ENCODE measurements around the gene MED27.

Gene MED27

GRCh38 chr9:131892902-131893500 lies 186.7 kb downstream of the MED27 start:
- no peak overlapping the region for H3K27ac Mint-ChIP-seq (ENCODE audit: low read depth)

GRCh38 chr9:131892162-131892707 lies 187.4 kb downstream of the MED27 start:
- DNase-seq (ENCODE audit: low spot score in 2 of 2) (no peak), ATAC-seq (replicated peaks; ENCODE audit: extremely low read depth, poor library complexity, severe bottlenecking) (no peak)
- H3K36me3 Mint-ChIP-seq (ENCODE audit: insufficient read depth), result peaks cover 9% of the 10 kb centered on the region
- no peak overlapping the region for H3K4me3 Mint-ChIP-seq
- H3K27ac Mint-ChIP-seq (ENCODE audit: low read depth), result no peak overlapping the region
- H3K27me3 Mint-ChIP-seq, result no peaks in the 10 kb centered on the region
- no peaks in the 10 kb centered on the region for H3K4me1 Mint-ChIP-seq
- H3K9me3 Mint-ChIP-seq, result no peaks in the 10 kb centered on the region

More at GRCh38 chr9:131892902-131893500, 186.7 kb downstream of the MED27 start:
- Mint-ChIP-seq H3K27me3 (no peaks in the 10 kb centered on the region), H3K9me3 (no peaks in the 10 kb centered on the region), H3K36me3 (ENCODE audit: insufficient read depth) (peaks cover 9% of the 10 kb centered on the region), H3K4me1 (no peaks in the 10 kb centered on the region), H3K4me3 (no peak overlapping the region)
- ATAC-seq (replicated peaks; ENCODE audit: extremely low read depth, poor library complexity, severe bottlenecking) (no peak), DNase-seq (ENCODE audit: low spot score in 2 of 2) (no peak)

GRCh38 chr9:131891598-131891997 lies 188.1 kb downstream of the MED27 start:
- no peak overlapping the region for H3K4me3 Mint-ChIP-seq
- H3K27me3 Mint-ChIP-seq, result no peaks in the 10 kb centered on the region
- peaks cover 9% of the 10 kb centered on the region for H3K36me3 Mint-ChIP-seq (ENCODE audit: insufficient read depth)

GRCh38 chr9:131889437-131890251 lies 190.0 kb downstream of the MED27 start:
- H3K27me3 Mint-ChIP-seq, result no peaks in the 10 kb centered on the region
- peaks cover 11% of the 10 kb centered on the region for H3K36me3 Mint-ChIP-seq (ENCODE audit: insufficient read depth)
- no peaks in the 10 kb centered on the region for H3K9me3 Mint-ChIP-seq
- H3K4me1 Mint-ChIP-seq, result no peaks in the 10 kb centered on the region
- no peak for ATAC-seq (replicated peaks; ENCODE audit: extremely low read depth, poor library complexity, severe bottlenecking)
- DNase-seq (ENCODE audit: low spot score in 2 of 2), result no peak
- no peak overlapping the region for H3K27ac Mint-ChIP-seq (ENCODE audit: low read depth)
- no peak overlapping the region for H3K4me3 Mint-ChIP-seq

More at GRCh38 chr9:131891598-131891997, 188.1 kb downstream of the MED27 start:
- Mint-ChIP-seq H3K9me3 (no peaks in the 10 kb centered on the region), H3K4me1 (no peaks in the 10 kb centered on the region), H3K27ac (ENCODE audit: low read depth) (no peak overlapping the region)
- ATAC-seq (replicated peaks; ENCODE audit: extremely low read depth, poor library complexity, severe bottlenecking) (no peak), DNase-seq (ENCODE audit: low spot score in 2 of 2) (no peak)

GRCh38 chr9:131888923-131889322 lies 190.7 kb downstream of the MED27 start:
- Mint-ChIP-seq H3K27me3 (no peaks in the 10 kb centered on the region), H3K4me3 (no peak overlapping the region), H3K36me3 (ENCODE audit: insufficient read depth) (peaks cover 11% of the 10 kb centered on the region), H3K4me1 (no peaks in the 10 kb centered on the region), H3K9me3 (no peaks in the 10 kb centered on the region), H3K27ac (ENCODE audit: low read depth) (no peak overlapping the region)
- no peak for DNase-seq (ENCODE audit: low spot score in 2 of 2)
- no peak for ATAC-seq (replicated peaks; ENCODE audit: extremely low read depth, poor library complexity, severe bottlenecking)

GRCh38 chr9:131887680-131888079 lies 192.0 kb downstream of the MED27 start:
- peaks cover 2% of the 10 kb centered on the region for H3K4me1 Mint-ChIP-seq
- H3K36me3 Mint-ChIP-seq (ENCODE audit: insufficient read depth), result peaks cover 14% of the 10 kb centered on the region
- H3K27me3 Mint-ChIP-seq, result no peaks in the 10 kb centered on the region
- no peak for DNase-seq (ENCODE audit: low spot score in 2 of 2)
- no peaks in the 10 kb centered on the region for H3K9me3 Mint-ChIP-seq
- no peak overlapping the region for H3K4me3 Mint-ChIP-seq
- no peak for ATAC-seq (replicated peaks; ENCODE audit: extremely low read depth, poor library complexity, severe bottlenecking)
- no peak overlapping the region for H3K27ac Mint-ChIP-seq (ENCODE audit: low read depth)

GRCh38 chr9:131886826-131887225 lies 192.8 kb downstream of the MED27 start:
- peaks cover 6% of the 10 kb centered on the region for H3K4me1 Mint-ChIP-seq
- no peak for ATAC-seq (replicated peaks; ENCODE audit: extremely low read depth, poor library complexity, severe bottlenecking)
- H3K9me3 Mint-ChIP-seq, result no peaks in the 10 kb centered on the region
- H3K36me3 Mint-ChIP-seq (ENCODE audit: insufficient read depth), result peaks cover 13% of the 10 kb centered on the region
- no peak overlapping the region for H3K4me3 Mint-ChIP-seq
- no peak overlapping the region for H3K27ac Mint-ChIP-seq (ENCODE audit: low read depth)
- no peaks in the 10 kb centered on the region for H3K27me3 Mint-ChIP-seq
- no peak for DNase-seq (ENCODE audit: low spot score in 2 of 2)

GRCh38 chr9:131885144-131885609 lies 194.5 kb downstream of the MED27 start:
- H3K4me3 Mint-ChIP-seq, result no peak overlapping the region
- H3K36me3 Mint-ChIP-seq (ENCODE audit: insufficient read depth), result peaks cover 10% of the 10 kb centered on the region
- ATAC-seq (replicated peaks; ENCODE audit: extremely low read depth, poor library complexity, severe bottlenecking), result no peak
- no peaks in the 10 kb centered on the region for H3K27me3 Mint-ChIP-seq
- H3K4me1 Mint-ChIP-seq, result peaks cover 6% of the 10 kb centered on the region
- DNase-seq (ENCODE audit: low spot score in 2 of 2), result no peak
- H3K9me3 Mint-ChIP-seq, result no peaks in the 10 kb centered on the region
- H3K27ac Mint-ChIP-seq (ENCODE audit: low read depth), result no peak overlapping the region

GRCh38 chr9:131884222-131884621 lies 195.4 kb downstream of the MED27 start:
- Mint-ChIP-seq H3K4me3 (no peak overlapping the region), H3K27me3 (no peaks in the 10 kb centered on the region), H3K4me1 (peaks cover 6% of the 10 kb centered on the region), H3K27ac (ENCODE audit: low read depth) (no peak overlapping the region), H3K9me3 (no peaks in the 10 kb centered on the region), H3K36me3 (ENCODE audit: insufficient read depth) (peaks cover 10% of the 10 kb centered on the region)
- DNase-seq (ENCODE audit: low spot score in 2 of 2), result no peak
- no peak for ATAC-seq (replicated peaks; ENCODE audit: extremely low read depth, poor library complexity, severe bottlenecking)

- no peak overlapping the region for H3K4me3 Mint-ChIP-seq
- H3K27ac Mint-ChIP-seq (ENCODE audit: low read depth), result no peak overlapping the region
- peaks cover 8% of the 10 kb centered on the region for H3K36me3 Mint-ChIP-seq (ENCODE audit: insufficient read depth)
- H3K27me3 Mint-ChIP-seq, result no peaks in the 10 kb centered on the region
- DNase-seq (ENCODE audit: low spot score in 2 of 2) (no peak), ATAC-seq (replicated peaks; ENCODE audit: extremely low read depth, poor library complexity, severe bottlenecking) (no peak)
- no peaks in the 10 kb centered on the region for H3K9me3 Mint-ChIP-seq
- peaks cover 13% of the 10 kb centered on the region for H3K4me1 Mint-ChIP-seq
Measured at GRCh38 chr9:131880833-131881583, 198.7 kb downstream of the MED27 start.

- H3K27ac Mint-ChIP-seq (ENCODE audit: low read depth), result no peak overlapping the region
- no peaks in the 10 kb centered on the region for H3K27me3 Mint-ChIP-seq
- H3K36me3 Mint-ChIP-seq (ENCODE audit: insufficient read depth), result peaks cover 5% of the 10 kb centered on the region
- DNase-seq (ENCODE audit: low spot score in 2 of 2) (no peak), ATAC-seq (replicated peaks; ENCODE audit: extremely low read depth, poor library complexity, severe bottlenecking) (no peak)
- H3K4me3 Mint-ChIP-seq, result no peak overlapping the region
- no peaks in the 10 kb centered on the region for H3K9me3 Mint-ChIP-seq
- peaks cover 13% of the 10 kb centered on the region for H3K4me1 Mint-ChIP-seq
Measured at GRCh38 chr9:131879911-131880290, 199.8 kb downstream of the MED27 start.

- DNase-seq (ENCODE audit: low spot score in 2 of 2), result no peak
- Mint-ChIP-seq H3K9me3 (no peaks in the 10 kb centered on the region), H3K4me3 (no peak overlapping the region), H3K4me1 (peaks cover 13% of the 10 kb centered on the region), H3K27ac (ENCODE audit: low read depth) (no peak overlapping the region), H3K27me3 (no peaks in the 10 kb centered on the region), H3K36me3 (ENCODE audit: insufficient read depth) (peaks cover 5% of the 10 kb centered on the region)
- no peak for ATAC-seq (replicated peaks; ENCODE audit: extremely low read depth, poor library complexity, severe bottlenecking)
Measured at GRCh38 chr9:131879181-131879910, 200.3 kb downstream of the MED27 start.
